Mononuclear cell (primary cell): ENCODE measurements around the gene GMNC. TPM values are rescaled to one million over a fixed set of nuclear protein-coding genes. Genes with fewer than 3 reads are reported as not detected.

Experiments used
- H3K27me3 ChIP-seq: 2 replicates; pipeline ENCODE4 v1.6.0; 2011; ENCODE audit warnings: low read length, control low read depth; ENCODE audit not compliant: insufficient read depth
- H3K4me1 ChIP-seq: 2 replicates; pipeline ENCODE4 v1.5.1; 2011; ENCODE audit warnings: mild to moderate bottlenecking, low read length, control low read depth; ENCODE audit not compliant: insufficient read depth
- H3K4me3 ChIP-seq: 2 replicates; pipeline ENCODE4 v1.5.1; 2011; ENCODE audit warnings: mild to moderate bottlenecking, low read length, moderate library complexity
- H3K9me3 ChIP-seq: 2 replicates; pipeline ENCODE4 v1.5.1; 2011; ENCODE audit warnings: low read depth, mild to moderate bottlenecking, control low read depth, low read length
- total RNA-seq: library from RNA; depleted of rRNA; stranded (reverse); fragments of >200 nt; gene quantifications from one replicate; pipeline ENCODE4 v1.2.3, GENCODE V29; 2012

Gene GMNC
- total RNA-seq, 1 donor = not detected

- peaks cover 7% of the 10 kb centered on the region for H3K4me1 ChIP-seq
- H3K4me3 ChIP-seq = no peak overlapping the region
- no peaks in the 10 kb centered on the region for H3K9me3 ChIP-seq
- peaks cover 52% of the 10 kb centered on the region for H3K27me3 ChIP-seq
Measured at GRCh38 chr3:190865419-190865818, 2.9 kb upstream of the GMNC start.

- Histone ChIP-seq H3K27me3 (peaks cover 54% of the 10 kb centered on the region), H3K4me1 (peaks cover 7% of the 10 kb centered on the region), H3K9me3 (no peaks in the 10 kb centered on the region), H3K4me3 (no peak overlapping the region)
Measured at GRCh38 chr3:190864002-190864401, 1.5 kb upstream of the GMNC start.

- Histone ChIP-seq H3K27me3 (peaks cover 54% of the 10 kb centered on the region), H3K4me3 (peak overlapping the region; percentile 9), H3K4me1 (peaks cover 7% of the 10 kb centered on the region), H3K9me3 (no peaks in the 10 kb centered on the region)
Measured at GRCh38 chr3:190863119-190863465, 598 bp upstream of the GMNC start.

- H3K4me1 ChIP-seq = peaks cover 7% of the 10 kb centered on the region
- peaks cover 45% of the 10 kb centered on the region for H3K27me3 ChIP-seq
- no peaks in the 10 kb centered on the region for H3K9me3 ChIP-seq
- no peak overlapping the region for H3K4me3 ChIP-seq
Measured at GRCh38 chr3:190860521-190860920, 2.0 kb downstream of the GMNC start.

- no peak overlapping the region for H3K4me3 ChIP-seq
- H3K9me3 ChIP-seq = no peaks in the 10 kb centered on the region
- H3K4me1 ChIP-seq = no peaks in the 10 kb centered on the region
- no peaks in the 10 kb centered on the region for H3K27me3 ChIP-seq
Measured at GRCh38 chr3:190855151-190855550, 7.3 kb downstream of the GMNC start.

- H3K4me3 ChIP-seq = no peak overlapping the region
- no peaks in the 10 kb centered on the region for H3K4me1 ChIP-seq
- no peaks in the 10 kb centered on the region for H3K27me3 ChIP-seq
- no peaks in the 10 kb centered on the region for H3K9me3 ChIP-seq
Measured at GRCh38 chr3:190854062-190854461, 8.4 kb downstream of the GMNC start.

GRCh38 chr3:190853464-190853863, 9.0 kb downstream of the GMNC start:
- no peaks in the 10 kb centered on the region for H3K9me3 ChIP-seq
- no peaks in the 10 kb centered on the region for H3K4me1 ChIP-seq
- H3K27me3 ChIP-seq = no peaks in the 10 kb centered on the region
- H3K4me3 ChIP-seq = no peak overlapping the region

- H3K4me1 ChIP-seq = no peaks in the 10 kb centered on the region
- H3K4me3 ChIP-seq = no peak overlapping the region
- no peaks in the 10 kb centered on the region for H3K9me3 ChIP-seq
- no peaks in the 10 kb centered on the region for H3K27me3 ChIP-seq
Measured at GRCh38 chr3:190849607-190850006, 12.9 kb downstream of the GMNC start.

GRCh38 chr3:190848870-190849269, 13.6 kb downstream of the GMNC start:
- Histone ChIP-seq H3K9me3 (no peaks in the 10 kb centered on the region), H3K27me3 (no peaks in the 10 kb centered on the region), H3K4me3 (no peak overlapping the region), H3K4me1 (no peaks in the 10 kb centered on the region)

GRCh38 chr3:190847436-190847835, 15.1 kb downstream of the GMNC start:
- Histone ChIP-seq H3K4me1 (no peaks in the 10 kb centered on the region), H3K4me3 (no peak overlapping the region), H3K27me3 (no peaks in the 10 kb centered on the region), H3K9me3 (no peaks in the 10 kb centered on the region)

GRCh38 chr3:190840146-190840545, 22.3 kb downstream of the GMNC start:
- H3K27me3 ChIP-seq = no peaks in the 10 kb centered on the region
- H3K4me1 ChIP-seq = no peaks in the 10 kb centered on the region
- no peaks in the 10 kb centered on the region for H3K9me3 ChIP-seq
- H3K4me3 ChIP-seq = no peak overlapping the region

- no peak overlapping the region for H3K4me3 ChIP-seq
- no peaks in the 10 kb centered on the region for H3K9me3 ChIP-seq
- no peaks in the 10 kb centered on the region for H3K4me1 ChIP-seq
- no peaks in the 10 kb centered on the region for H3K27me3 ChIP-seq
Measured at GRCh38 chr3:190831225-190831624, 31.3 kb downstream of the GMNC start.

- Histone ChIP-seq H3K27me3 (no peaks in the 10 kb centered on the region), H3K9me3 (no peaks in the 10 kb centered on the region), H3K4me3 (no peak overlapping the region), H3K4me1 (no peaks in the 10 kb centered on the region)
Measured at GRCh38 chr3:190830031-190830430, 32.5 kb downstream of the GMNC start.

- Histone ChIP-seq H3K9me3 (no peaks in the 10 kb centered on the region), H3K4me1 (no peaks in the 10 kb centered on the region), H3K4me3 (no peak overlapping the region), H3K27me3 (no peaks in the 10 kb centered on the region)
Measured at GRCh38 chr3:190826018-190826417, 36.5 kb downstream of the GMNC start.

- H3K4me1 ChIP-seq = no peaks in the 10 kb centered on the region
- no peaks in the 10 kb centered on the region for H3K27me3 ChIP-seq
- no peaks in the 10 kb centered on the region for H3K9me3 ChIP-seq
- H3K4me3 ChIP-seq = no peak overlapping the region
Measured at GRCh38 chr3:190825386-190826016, 37.0 kb downstream of the GMNC start.

- Histone ChIP-seq H3K27me3 (no peaks in the 10 kb centered on the region), H3K4me1 (no peaks in the 10 kb centered on the region), H3K4me3 (no peak overlapping the region), H3K9me3 (no peaks in the 10 kb centered on the region)
Measured at GRCh38 chr3:190811775-190812480, 50.6 kb downstream of the GMNC start.
